GM18502 (cell line): ENCODE measurements around the gene SDC3.

ENCODE experiments used
- ATAC-seq: cut with Tn5 transposase; IDR thresholded peaks from one replicate; pipeline ENCODE4 v1.9.1; 2021; ENCODE audit warnings: mild to moderate bottlenecking; ENCODE audit not compliant: unreplicated experiment, poor library complexity

The SDC3 gene

DNA sequence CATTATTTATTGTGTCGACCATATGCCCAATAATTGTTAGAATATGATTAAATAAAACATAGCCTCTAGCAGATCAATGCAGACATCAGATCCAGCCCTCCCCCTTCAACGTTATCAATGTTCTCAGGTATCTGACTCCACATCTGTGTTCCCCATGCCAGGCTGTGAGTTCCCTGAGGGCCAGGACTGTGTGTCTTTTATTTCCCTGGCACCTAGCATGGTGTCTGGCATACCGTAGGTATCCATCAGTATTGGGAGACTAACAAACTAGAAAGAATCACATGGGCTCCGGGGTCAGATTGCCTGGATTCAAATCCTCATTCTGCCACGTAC, 48.3 kb downstream of the SDC3 start:
- no peak for ATAC-seq

DNA sequence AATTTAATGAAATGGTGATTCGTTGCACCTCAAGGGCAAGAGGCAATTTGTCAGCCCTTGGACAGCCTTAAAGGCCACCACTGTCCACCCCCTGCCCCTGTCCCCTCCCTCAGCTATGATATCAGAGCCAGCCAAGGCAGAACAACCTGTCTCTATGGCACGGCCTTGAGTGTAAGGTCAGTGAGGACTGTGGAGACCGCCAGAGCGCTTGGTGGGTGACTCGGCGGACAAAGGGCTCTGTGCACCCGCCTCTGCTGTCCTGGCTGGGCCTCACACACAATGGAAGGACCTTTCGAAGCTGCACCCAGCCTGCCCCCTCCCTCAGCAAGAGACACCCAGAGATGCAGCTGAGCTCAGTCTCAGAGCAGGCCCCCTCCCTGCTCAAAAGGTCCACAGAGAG, 50.6 kb downstream of the SDC3 start:
- ATAC-seq, result no peak

DNA sequence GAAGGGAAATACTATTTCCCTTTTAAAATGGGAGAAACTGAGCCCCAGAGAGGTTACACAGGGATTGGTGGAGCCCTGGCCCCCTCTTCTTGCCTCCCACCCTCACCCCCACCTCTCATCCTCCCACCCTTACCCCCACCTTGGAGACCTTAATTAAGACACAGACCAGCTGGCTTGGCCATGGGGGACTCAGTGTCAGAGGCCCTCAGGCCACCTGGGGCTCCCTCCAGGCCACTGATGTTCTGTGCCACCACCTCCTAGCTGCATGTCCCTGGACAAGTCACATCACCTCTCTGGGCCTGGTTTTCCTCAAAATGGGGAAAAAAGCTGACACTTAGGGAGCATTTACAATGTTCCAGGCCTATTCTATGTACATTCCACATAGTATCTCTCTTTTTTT, 51.5 kb downstream of the SDC3 start:
- ATAC-seq, result no peak

DNA sequence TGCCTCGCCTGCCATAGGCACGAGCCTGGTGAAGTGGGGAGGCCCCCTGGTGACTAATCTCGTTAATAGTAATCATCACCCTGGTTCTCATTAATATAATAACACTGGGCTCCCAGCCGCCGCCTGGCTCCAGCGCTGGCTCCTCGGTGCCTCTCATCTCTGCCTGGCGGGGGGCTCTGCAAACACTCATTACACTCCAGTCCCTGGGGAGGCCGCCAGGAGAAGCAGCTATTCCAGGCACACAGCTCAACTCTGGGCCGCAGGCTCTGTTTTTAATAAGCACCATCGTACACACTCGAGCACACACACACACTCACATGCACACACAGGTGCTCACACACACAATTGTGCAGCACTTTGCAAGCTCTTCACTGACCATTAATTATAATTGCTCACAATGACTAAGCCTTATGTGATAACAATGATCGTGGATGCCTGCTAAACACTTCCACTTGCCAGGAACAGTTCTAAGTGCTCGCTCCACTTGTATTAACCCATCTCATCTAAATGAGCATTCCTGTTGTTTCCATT, 52.2 kb downstream of the SDC3 start:
- no peak for ATAC-seq

DNA sequence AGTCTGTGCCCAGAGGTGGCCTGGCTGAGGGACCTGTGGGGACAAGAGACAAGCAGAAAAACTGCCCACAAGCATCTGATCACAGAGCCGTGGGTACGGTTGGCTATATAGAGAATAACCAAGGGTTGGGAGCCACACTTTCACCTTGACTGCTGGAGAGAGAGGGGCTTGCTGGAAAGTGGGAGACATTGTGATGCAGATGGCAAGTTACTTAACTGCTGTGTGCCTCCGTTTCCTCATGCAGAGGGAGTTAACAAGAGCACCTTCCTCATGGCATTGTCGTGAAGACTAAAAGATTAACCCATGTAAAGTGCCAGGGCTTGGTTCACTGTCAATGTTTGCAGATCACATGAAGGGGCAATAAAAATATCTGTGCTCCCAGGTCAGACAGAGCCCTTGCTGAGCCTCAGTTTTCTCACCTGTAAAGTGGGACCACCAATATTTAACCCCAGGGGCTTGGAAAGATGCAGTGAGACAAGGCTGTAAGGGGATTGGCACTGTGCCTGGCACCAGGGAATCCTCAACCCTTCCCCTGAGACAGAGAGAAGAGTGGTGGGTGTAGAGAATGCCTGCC, 52.8 kb downstream of the SDC3 start:
- ATAC-seq, result no peak

DNA sequence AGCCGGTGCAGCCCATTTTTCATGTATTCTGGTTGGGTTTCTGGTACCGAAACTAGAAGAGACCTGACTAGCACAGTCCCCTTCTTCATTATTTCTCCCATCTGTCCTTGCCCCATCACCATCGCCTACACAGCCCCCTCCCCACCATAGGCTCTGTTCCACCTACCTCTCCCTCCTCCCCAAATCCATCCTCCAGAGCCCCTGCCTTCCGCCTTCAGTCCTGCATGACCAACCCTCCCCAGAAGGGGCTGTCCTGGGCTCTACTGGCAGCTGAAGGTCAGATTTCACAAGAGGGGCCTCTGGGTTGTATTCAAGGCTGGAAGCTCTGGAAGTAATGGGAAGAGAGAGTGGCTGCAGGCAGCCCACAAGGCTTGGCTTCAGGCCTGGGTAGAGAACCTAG, 55.2 kb downstream of the SDC3 start:
- no peak for ATAC-seq

DNA sequence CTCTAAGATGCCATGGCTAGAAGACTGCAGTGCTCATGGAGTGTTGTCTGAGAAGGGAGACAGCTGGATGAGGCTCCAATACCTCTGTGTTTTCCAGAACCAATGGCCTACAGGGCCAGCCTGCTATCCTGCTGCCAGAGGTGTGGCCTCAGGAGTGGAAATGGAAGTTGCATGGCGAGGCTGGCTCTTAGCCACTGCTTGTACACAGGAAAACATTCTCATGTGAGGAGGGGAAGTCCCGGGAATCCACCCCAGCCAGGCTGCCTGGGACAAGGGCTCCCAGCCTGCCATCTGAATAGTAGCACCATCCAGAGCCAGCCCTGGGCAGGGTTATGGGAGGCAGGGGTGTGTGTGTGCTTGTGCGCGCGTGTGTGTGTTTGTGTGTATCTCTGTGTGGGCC, 56.5 kb downstream of the SDC3 start:
- no peak for ATAC-seq

DNA sequence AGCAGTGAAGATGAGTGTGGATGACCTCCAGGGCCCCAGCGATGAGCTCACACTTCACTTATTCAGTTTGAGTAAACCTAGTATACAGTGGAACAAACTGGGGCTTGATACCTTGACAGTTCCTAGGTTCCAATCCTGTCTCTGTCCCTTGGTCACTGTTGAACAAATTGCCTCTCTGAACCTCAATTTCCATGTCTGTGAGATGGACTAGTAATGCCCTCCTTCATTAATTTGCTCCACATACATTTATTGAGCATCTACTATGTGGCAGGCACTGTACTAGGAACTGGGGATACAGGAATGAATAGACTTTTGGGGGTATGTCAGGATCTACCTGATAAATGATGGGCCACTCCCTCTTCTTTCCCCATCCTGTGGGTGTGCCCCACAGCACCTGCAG, 57.3 kb downstream of the SDC3 start:
- no peak for ATAC-seq

DNA sequence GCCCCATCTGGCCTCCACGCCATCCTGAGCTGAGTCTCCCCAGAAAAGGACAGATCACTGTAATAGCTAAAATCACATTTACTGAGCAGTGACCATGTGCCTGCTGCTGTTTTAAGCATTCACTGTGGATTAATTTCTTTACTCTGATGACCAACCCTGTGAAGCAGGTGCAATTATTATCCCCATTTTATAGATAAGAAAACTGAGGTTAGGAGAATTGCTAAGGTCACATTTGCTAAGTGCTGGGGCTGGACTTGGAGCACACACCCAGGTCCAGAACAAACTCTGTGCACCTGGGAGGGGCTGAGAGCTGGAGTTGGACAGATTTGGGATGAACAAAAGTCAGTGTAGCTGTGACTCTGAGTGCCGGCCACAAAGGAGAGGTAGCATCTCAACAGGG, 58.0 kb downstream of the SDC3 start:
- ATAC-seq, result no peak

DNA sequence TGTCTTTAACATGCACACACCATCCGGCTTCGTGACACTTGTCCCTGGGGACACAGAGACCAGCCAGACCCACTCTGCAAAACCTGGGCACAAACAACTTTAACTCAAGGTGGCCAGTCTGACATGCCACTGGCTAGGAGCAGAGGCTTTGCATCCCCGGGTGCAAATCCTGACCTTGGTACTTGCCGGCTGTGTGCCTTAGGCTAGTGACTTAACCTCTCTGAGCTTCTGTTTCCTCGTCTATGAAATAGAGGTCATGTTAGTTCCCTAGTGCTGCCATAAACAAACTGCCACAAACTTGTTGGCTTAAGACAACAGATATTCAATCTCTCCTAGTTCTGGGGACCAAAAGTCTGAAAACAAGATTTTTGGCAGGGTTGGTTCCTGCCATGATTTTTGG, 60.4 kb downstream of the SDC3 start:
- ATAC-seq, result no peak

DNA sequence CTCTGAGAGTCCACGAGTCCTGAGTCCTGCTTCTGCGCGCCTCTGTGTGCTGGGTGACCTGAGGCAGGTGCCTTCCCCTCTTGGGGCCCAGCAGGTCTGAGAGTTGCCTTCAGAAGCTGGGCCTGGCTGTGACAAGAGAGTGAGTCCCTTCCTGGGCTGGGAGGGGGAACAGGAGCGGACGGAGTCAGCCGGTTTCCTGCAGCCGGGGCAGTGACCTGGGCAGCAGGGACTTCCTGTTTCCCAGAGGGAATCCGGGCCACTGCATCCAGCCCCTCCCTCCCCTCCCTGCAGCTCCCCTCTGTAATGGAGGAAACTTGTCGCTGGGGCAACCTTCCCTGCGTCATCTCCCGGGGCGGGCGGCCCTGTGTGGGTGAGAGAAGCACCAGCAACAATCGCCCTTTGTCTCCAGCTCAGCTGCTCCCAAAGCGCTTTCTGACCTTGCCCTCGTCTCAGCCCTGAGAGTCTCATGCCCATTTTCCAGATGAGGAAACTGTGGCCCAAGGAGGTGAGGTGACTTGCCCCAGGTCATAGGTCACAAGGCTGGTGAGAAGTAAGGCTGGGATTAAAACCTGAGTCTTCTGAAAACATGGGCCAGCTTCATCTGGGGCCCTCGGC, 61.1 kb downstream of the SDC3 start:
- ATAC-seq, result no peak

DNA sequence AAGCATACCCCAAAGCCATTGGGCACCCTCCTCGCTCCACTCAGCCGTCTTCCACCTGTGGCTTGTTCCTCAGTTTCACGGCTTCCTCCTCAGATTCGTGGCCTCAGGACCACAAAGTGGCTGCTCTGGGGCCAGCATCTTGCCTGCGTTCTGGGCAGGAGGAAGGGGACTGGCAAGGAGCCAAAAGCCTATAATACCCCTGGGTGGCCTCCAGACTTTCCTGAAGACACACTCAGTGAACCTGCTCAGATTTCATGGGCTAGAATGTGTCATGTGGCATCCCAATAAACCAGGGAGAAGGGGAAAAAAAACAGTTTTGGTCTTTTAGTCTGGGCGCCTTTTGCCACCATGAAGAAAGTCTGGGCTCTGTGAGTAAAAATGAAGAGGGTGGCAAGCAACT, 62.0 kb downstream of the SDC3 start:
- ATAC-seq, result no peak

DNA sequence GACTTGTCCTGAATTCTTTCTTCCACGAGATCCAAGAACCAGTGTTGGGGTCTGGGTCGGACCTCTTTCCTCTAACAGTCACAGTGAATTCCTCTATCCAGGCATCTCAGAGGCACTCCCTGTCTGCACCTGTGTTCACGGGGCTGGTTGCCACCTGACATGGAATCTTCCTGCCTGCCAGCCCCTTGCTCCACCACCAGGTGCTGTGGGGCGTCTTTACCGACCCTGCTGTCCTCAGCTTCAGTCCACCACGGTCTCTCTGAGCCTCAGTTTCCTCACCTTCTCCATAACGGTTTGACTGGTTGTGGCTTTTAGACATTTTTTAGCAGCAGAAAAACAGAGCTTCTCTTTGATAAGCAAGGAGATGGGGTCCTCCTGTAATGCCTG, 62.7 kb downstream of the SDC3 start:
- ATAC-seq, result no peak

DNA sequence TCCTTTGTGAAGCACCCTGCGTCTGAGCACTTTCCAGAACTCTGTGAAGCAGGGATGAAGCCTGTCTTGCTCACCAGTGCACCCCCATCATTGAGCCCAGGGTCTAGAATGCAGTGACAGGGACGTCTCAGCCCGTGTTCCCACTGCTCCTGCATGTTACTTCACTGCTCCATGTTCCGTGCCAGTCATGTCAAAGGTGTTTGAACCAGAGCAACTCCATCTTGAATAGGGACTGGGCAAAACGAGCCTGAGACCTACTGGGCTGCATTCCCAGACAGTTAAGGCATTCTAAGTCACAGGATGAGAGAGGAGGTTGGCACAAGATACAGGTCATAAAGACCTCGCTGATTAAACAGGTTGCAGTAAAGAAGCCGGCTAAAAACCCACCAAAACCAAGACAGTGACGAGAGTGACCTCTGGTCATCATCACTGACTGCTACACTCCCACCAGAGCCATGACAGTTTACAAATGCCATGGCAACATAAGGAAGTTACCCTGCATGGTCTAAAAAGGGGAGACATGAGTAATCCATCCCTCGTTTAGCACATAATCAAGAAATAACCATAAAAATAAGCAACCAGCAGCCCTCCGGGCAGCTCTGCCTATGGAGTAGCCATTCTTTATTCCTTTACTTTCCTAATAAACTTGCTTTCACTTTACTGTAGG, 63.2 kb downstream of the SDC3 start:
- no peak for ATAC-seq

DNA sequence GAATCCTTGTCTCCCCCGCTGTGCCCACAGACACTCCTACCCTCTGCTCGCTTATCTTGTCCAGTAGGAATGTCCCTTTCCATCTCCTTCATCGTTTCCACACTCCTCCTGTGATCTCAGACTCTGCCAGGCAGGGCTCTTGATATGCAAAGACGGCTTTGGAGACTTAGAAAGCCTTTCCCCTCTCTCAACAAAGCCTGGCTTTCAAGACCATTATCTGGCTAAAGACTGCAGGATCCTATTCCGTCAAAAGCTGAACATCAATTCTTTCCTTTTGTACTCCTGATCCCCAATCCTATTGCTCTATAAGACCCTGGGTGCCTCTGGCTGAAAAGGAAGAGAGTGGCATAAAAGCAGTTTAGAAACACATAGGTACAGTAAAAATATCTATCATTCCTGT, 63.9 kb downstream of the SDC3 start:
- ATAC-seq, result no peak

DNA sequence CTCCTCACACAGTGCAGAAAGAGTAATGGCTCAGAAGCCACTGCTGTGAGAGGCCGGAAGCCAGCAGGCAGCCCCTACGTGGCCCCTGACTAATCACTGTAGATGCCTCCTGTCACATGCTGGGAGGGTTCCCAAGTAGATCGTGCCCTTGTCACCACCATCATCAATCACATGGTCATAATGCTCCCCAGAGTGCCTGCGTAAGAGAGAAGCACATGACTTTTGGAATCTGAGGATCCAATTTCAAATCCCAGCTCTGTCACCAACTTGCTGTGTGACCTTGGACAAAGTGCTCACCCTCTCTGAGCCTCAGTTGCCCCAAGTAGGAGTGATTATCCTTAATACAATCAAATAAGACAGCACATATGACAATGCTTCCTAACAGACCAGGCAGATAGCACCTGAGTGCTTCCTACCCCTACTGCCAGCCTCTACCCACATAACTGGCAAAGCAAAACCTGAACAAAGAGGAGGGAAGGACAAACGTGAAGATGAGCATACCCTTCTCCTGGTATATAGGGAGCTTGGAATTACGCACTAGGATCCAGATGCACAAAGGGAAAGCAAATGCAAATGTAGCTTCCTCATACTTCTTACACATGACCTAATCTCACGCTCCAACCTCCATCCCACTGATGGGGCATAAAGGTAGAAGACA, 65.7 kb downstream of the SDC3 start:
- no peak for ATAC-seq

DNA sequence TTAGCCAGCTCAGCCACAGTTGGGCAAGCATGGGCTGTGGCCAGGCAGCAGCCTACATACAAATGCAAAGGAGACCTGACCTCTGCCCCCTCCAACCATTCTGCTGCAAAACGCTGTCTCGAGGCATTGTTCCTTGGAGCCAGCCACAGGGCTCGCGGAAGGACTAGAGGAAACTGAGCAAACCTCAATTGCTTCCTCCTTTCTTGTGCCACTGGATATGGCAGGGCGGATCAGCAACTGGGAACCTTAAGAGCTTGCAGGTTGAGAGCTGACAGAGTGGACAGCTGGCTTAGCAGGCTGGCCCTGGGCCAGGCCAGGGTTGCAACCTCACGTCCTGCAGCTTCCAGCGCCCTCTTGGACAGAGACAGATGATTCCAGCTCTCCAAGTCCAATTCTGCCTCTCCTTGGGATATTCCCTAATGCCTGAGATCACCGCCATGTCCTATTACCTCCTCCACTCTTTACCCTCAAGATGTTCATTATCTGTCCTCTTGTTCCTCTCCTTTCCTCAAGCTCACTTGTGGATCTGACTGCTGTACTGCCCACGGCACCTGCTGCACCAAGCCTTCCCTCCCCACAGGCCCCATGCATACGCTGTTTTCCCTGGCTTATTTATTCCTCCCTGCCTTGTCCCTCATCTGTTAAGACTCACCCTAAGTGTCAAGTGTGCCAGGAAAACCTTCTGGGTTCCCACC, 67.5 kb downstream of the SDC3 start:
- no peak for ATAC-seq

DNA sequence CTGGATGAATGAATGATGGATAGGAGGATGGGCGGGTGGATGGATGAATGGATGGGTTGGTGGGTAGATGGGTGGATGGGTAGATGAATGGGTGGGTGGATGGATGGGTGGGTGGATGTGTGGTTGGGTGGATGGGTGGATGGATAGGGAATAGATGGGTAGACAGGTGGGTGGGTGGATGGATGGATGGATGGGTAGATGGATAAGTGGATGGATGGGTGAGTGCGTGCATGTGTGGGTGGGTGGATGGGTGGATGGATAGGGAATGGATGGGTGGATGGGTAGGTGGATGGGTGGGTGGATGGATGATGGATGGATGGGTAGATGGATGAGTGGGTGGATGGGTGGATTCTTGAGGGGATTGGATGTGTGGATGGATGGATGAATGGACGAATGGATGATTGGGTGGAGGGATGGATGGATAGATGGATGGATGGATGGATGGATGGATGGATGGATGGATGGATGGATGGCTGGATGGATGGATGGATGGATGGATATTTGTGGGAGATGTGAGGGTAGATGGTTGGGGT, 68.7 kb downstream of the SDC3 start:
- ATAC-seq, result no peak

DNA sequence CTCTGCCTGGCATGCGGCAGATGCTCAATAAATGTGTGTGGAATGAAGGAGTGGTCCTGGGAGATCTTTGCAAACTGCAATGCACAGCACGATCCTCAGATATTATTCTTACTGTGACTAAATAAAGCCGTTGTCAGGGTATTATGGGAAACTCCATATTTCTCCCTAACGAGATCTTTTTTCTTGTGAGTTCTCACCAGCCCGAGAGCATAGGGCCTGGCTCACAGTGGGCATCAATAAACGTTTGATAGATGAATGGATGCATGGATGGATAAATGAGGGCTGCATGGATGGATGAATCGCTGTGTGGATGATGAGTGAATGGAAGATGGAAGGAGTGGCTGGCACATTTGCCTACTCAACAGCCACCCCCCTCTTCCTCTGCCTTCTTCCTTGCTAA, 69.6 kb downstream of the SDC3 start:
- no peak for ATAC-seq

DNA sequence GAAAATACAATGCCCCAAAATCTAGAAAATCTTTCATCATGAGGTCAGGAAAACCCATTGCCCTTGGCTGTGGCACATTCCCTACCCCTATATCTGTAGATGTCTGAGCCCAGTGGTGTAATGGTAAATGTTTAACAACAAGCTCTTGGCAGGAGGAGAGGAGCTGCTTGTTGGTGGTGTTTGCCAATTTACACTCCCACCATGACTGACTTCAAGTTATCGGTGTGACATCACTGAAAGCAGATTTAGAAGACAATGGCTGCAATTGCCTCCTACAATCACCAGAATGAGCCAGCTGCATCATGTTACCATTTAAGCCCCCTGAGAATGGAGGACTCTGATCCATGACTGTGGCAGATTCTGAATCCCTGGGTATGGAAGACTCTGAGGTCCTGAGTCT, 70.9 kb downstream of the SDC3 start:
- no peak for ATAC-seq

DNA sequence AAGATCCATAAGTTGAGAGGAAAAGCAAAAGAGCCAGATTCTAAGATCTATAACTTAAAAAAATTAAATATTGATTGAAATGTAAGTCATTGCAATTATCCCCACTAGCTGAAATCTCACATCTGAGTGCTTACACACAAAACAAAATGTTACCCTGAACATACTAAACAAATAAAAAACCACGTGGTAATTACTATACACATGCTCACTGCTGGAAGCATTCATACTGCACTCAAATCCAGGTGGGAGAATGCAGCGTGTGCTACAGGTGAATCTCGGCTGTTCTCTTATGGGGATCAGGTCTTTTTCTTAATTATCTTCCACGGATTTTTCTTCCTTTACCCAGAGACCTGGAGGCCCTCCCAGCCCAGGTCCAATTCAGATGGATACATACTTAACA, 74.3 kb downstream of the SDC3 start:
- no peak for ATAC-seq
